HG03280 (cell line): ENCODE data around the gene DAZ2.
"Not testable (repeated sequence)": the region's sequence is repeated elsewhere in the genome, so short reads cannot be mapped to it uniquely, and the experiment has no call there.

ENCODE experiments used
- ATAC-seq: cut with Tn5 transposase; IDR thresholded peaks from one replicate; pipeline ENCODE4 v1.9.1; 2021; ENCODE audit warnings: mild to moderate bottlenecking, moderate library complexity; ENCODE audit not compliant: unreplicated experiment

Gene DAZ2, protein sequence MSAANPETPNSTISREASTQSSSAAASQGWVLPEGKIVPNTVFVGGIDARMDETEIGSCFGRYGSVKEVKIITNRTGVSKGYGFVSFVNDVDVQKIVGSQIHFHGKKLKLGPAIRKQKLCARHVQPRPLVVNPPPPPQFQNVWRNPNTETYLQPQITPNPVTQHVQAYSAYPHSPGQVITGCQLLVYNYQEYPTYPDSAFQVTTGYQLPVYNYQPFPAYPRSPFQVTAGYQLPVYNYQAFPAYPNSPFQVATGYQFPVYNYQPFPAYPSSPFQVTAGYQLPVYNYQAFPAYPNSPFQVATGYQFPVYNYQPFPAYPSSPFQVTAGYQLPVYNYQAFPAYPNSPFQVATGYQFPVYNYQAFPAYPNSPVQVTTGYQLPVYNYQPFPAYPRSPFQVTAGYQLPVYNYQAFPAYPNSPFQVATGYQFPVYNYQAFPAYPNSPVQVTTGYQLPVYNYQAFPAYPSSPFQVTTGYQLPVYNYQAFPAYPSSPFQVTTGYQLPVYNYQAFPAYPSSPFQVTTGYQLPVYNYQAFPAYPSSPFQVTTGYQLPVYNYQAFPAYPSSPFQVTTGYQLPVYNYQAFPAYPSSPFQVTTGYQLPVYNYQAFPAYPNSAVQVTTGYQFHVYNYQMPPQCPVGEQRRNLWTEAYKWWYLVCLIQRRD

DNA sequence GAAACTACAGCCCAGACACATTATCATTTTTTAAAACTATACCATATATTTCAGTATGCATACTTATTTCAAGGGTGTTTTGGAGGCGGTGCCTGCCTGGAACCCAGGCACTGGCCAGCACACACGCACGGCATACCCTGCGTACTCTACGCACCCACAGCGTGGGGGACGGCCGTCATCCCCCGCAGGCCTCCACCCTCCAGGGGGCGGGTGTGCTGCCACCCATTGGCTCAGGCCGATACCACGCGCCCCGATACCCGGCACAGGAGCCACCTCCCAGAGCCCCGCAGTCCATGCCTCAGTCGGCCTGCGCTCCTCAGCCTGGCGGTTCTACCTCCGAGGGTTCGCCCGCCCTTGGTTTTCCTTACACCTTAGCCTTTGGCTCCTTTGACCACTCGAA lies at the start of gene DAZ2:
Gene DAZ2, plus strand, starts transcription at position 301 of the 400 bp plus-strand sequence. CDS start 208 bp downstream, outside the sequence.
- not testable (repeated sequence) for ATAC-seq

- ATAC-seq, result not testable (repeated sequence)
Measured at GRCh38 chrY:23198908-23199307, 20.4 kb upstream of the DAZ2 start, which contains the start of gene DAZ1. Gene DAZ1 (minus strand): TSS chrY:23199008. CDS start chrY:23198800, 208 bp downstream.

GRCh38 chrY:23207455-23207854 lies 11.9 kb upstream of the DAZ2 start:
- ATAC-seq, result not testable (repeated sequence)

GRCh38 chrY:23209802-23210495 lies 9.4 kb upstream of the DAZ2 start:
- not testable (repeated sequence) for ATAC-seq

GRCh38 chrY:23210681-23211080 lies 8.7 kb upstream of the DAZ2 start:
- not testable (repeated sequence) for ATAC-seq
